B cell (primary cell): ENCODE measurements around the gene PGM5. TPM values are rescaled to one million over a fixed set of nuclear protein-coding genes. Genes with fewer than 3 reads are reported as not detected.

Experiments used
- ATAC-seq: fragments of 200-7000 bp; cut with Tn5 transposase; one replicate; pipeline ENCODE4 v1.10.0; 2021; ENCODE audit warnings: low read depth, mild to moderate bottlenecking, moderate number of reproducible peaks, moderate library complexity
- CTCF ChIA-PET: fragments of 350-600 bp; sonication (Branson Sonifier 250); formaldehyde crosslinking; loops from one replicate; lab custom pipeline; 2021; ENCODE audit warnings: antibody characterized with exemption, inconsistent platforms; lab: Charles Lee
- POLR2A ChIA-PET: fragments of 350-600 bp; sonication (Branson Sonifier 250); formaldehyde crosslinking; loops from one replicate; lab custom pipeline; 2021; ENCODE audit warnings: antibody characterized with exemption; lab: Charles Lee
- DNase-seq: peaks from one replicate; pipeline ENCODE4 v3.0.0; 2013
- H2AFZ ChIP-seq: 2 replicates; pipeline ENCODE4 v1.6.1; 2012; ENCODE audit warnings: mild to moderate bottlenecking, low read depth, low read length; ENCODE audit not compliant: insufficient read depth, poor library complexity, severe bottlenecking
- H3K27ac ChIP-seq, 2 donors: 1 replicate in 1 of 2; 2 replicates in 1 of 2; pipeline ENCODE4 v1.5.1; 2012 to 2013; ENCODE audit warnings: low read length in 2 of 2, mild to moderate bottlenecking in 2 of 2, moderate library complexity in 1 of 2
- H3K27me3 ChIP-seq, 4 experiments: fragments of 200-600 bp in 1 of 4; sonication (generic) in 1 of 4; replicated peaks in 1 of 4; 1 replicate in 2 of 4; 2 replicates in 2 of 4; pipeline versions ENCODE4 v1.6.1 to v1.7.0; 2013 to 2016; ENCODE audit warnings: low read length in 3 of 4, mild to moderate bottlenecking in 2 of 4, mixed read lengths in 1 of 4, moderate library complexity in 1 of 4; ENCODE audit not compliant: insufficient read depth in 4 of 4, control insufficient read depth in 3 of 4; ENCODE audit errors: control extremely low read depth in 1 of 4
- H3K36me3 ChIP-seq, 2 experiments: replicated peaks in 1 of 2; 1 replicate in 1 of 2; 2 replicates in 1 of 2; pipeline versions ENCODE4 v1.6.1 to v1.7.1; 2013; ENCODE audit warnings: low read length in 1 of 2; ENCODE audit not compliant: insufficient read depth in 2 of 2, control insufficient read depth in 1 of 2; ENCODE audit errors: control extremely low read depth in 1 of 2, extremely low read depth in 1 of 2
- H3K4me1 ChIP-seq, 2 donors: fragments of 200-600 bp in 1 of 2; sonication (generic) in 1 of 2; 1 replicate in 1 of 2; 2 replicates in 1 of 2; pipeline versions ENCODE4 v1.5.1 to v1.6.1; 2013 to 2017; ENCODE audit warnings: low read length in 2 of 2; ENCODE audit not compliant: control insufficient read depth in 2 of 2, insufficient read depth in 2 of 2
- H3K4me2 ChIP-seq: replicated peaks from 2 replicates; pipeline ENCODE3; 2012; ENCODE audit warnings: mild to moderate bottlenecking, low read depth, low read length; ENCODE audit not compliant: poor library complexity, severe bottlenecking
- H3K4me3 ChIP-seq, 5 experiments: fragments of 200-600 bp in 1 of 5; sonication (generic) in 1 of 5; 1 replicate in 3 of 5; 2 replicates in 2 of 5; pipeline versions ENCODE4 v1.5.1 to v1.7.0; 2011 to 2016; ENCODE audit warnings: low read length in 4 of 5, mild to moderate bottlenecking in 4 of 5, low read depth in 2 of 5, control low read depth in 1 of 5, moderate library complexity in 1 of 5; ENCODE audit not compliant: insufficient read depth in 1 of 5; ENCODE audit errors: control extremely low read depth in 1 of 5, extremely low read depth in 1 of 5
- H3K79me2 ChIP-seq: fragments of 200-600 bp; sonication (generic); one replicate; pipeline ENCODE4 v1.6.0; 2016; ENCODE audit warnings: low read length; ENCODE audit not compliant: control insufficient read depth, insufficient read depth
- H3K9ac ChIP-seq: fragments of 200-600 bp; sonication (generic); 2 replicates; pipeline ENCODE4 v1.6.1; 2017; ENCODE audit warnings: mild to moderate bottlenecking, low read length, moderate library complexity
- H3K9me3 ChIP-seq, 3 donors: one replicate each; pipeline versions ENCODE4 v1.6.1 to v1.7.1; 2013; ENCODE audit warnings: low read length in 2 of 3; ENCODE audit not compliant: control insufficient read depth in 2 of 3, insufficient read depth in 1 of 3; ENCODE audit errors: control extremely low read depth in 1 of 3
- H4K20me1 ChIP-seq: 2 replicates; pipeline ENCODE4 v1.6.0; 2012; ENCODE audit warnings: mild to moderate bottlenecking, low read length; ENCODE audit not compliant: insufficient read depth, control insufficient read depth, poor library complexity, severe bottlenecking
- H3K27ac Mint-ChIP-seq: one replicate; pipeline ENCODE4 v1.8.0; 2021; ENCODE audit warnings: mixed read lengths
- H3K27me3 Mint-ChIP-seq: one replicate; pipeline ENCODE4 v1.8.0; 2021; ENCODE audit warnings: mixed read lengths
- H3K4me1 Mint-ChIP-seq: one replicate; pipeline ENCODE4 v1.8.0; 2021; ENCODE audit warnings: mixed read lengths
- H3K4me3 Mint-ChIP-seq: one replicate; pipeline ENCODE4 v1.8.0; 2021; ENCODE audit warnings: mixed read lengths
- H3K9me3 Mint-ChIP-seq: one replicate; pipeline ENCODE4 v1.8.0; 2022; ENCODE audit warnings: mixed read lengths; ENCODE audit not compliant: insufficient read depth
- EZH2 ChIP-seq: IDR thresholded peaks from 2 replicates; pipeline ENCODE4 v1.6.1; 2012; ENCODE audit warnings: borderline replicate concordance, low read depth, mild to moderate bottlenecking, moderate library complexity, low read length; ENCODE audit not compliant: insufficient read depth, poor library complexity, severe bottlenecking
- WGBS: methylation state at CpG from one replicate; pipeline ENCODE4 v1.1.5; 2013; ENCODE audit warnings: missing lambda C conversion rate; ENCODE audit not compliant: insufficient coverage; 5-methylcytosine and 5-hydroxymethylcytosine counted together
- intact Hi-C: fragments of 100-400 bp; cut with micrococcal nuclease; formaldehyde crosslinking; loops from one replicate; pipeline ENCODE4 v1.10.0; 2022
- polyA plus RNA-seq: library from polyadenylated mRNA; depleted of rRNA; stranded (reverse); fragments of >200 nt; gene quantifications from 2 replicates; pipeline ENCODE4 v1.2.3, GENCODE V29; 2012
- total RNA-seq, 2 donors: library from RNA; stranded (reverse); fragments of 120-200 nt in 1 of 2; gene quantifications; 1 replicate in 1 of 2; 2 replicates in 1 of 2; pipeline versions ENCODE4 v1.2.3 to v1.2.4, GENCODE V29; 2013 to 2022
- TF ChIP-seq, protein P1 (sequence below): fragments of 200-600 bp; IDR thresholded peaks from one replicate; pipeline ENCODE4 v1.8.0; 2022; ENCODE audit warnings: antibody characterized with exemption, mild to moderate bottlenecking

PGM5 gene
- total and polyA plus RNA-seq, 2 donors (not counting 1 experiment from before 2014, with no cell fraction given): not detected

- WGBS: no CpG with 5 or more reads among the region's 2 CpGs
These were observed 206.1 kb downstream of the PGM5 start for GRCh38 chr9:68562461-68562860.

GRCh38 chr9:68567565-68567964, 211.2 kb downstream of the PGM5 start:
- intact Hi-C loops: loop anchor here (5.0 kb wide), 1 partner anchor 225 kb away; no protein-coding TSS in a partner anchor
- Mint-ChIP-seq H3K27me3 (peaks cover 12% of the 10 kb centered on the region), H3K9me3 (peaks cover 7% of the 10 kb centered on the region), H3K27ac (no peak overlapping the region), H3K4me3 (no peak overlapping the region), H3K4me1 (peaks cover 4% of the 10 kb centered on the region)
- H3K27me3 ChIP-seq: peaks cover 0 to 3% (median 0%) of the 10 kb centered on the region in 4 experiments
- H3K36me3 ChIP-seq: no peaks in the 10 kb centered on the region
- no peaks in the 10 kb centered on the region for H4K20me1 ChIP-seq
- no peak overlapping the region for H3K4me2 ChIP-seq
- WGBS: no CpG with 5 or more reads among the region's 3 CpGs
- no peak overlapping the region for H3K9ac ChIP-seq
- H3K27ac ChIP-seq: no peak overlapping the region
- H3K4me1 ChIP-seq: no peaks in the 10 kb centered on the region
- DNase-seq (no peak), ATAC-seq (no peak)
- no peaks in the 10 kb centered on the region for H3K79me2 ChIP-seq
- CTCF ChIA-PET: interaction anchor here (0.7 to 3.1 kb wide), 25 partner anchors 8 to 624 kb away, joined by 3 to 22 read pairs (median 5); a partner anchor contains a TSS
- TF ChIP-seq, protein P1, sequence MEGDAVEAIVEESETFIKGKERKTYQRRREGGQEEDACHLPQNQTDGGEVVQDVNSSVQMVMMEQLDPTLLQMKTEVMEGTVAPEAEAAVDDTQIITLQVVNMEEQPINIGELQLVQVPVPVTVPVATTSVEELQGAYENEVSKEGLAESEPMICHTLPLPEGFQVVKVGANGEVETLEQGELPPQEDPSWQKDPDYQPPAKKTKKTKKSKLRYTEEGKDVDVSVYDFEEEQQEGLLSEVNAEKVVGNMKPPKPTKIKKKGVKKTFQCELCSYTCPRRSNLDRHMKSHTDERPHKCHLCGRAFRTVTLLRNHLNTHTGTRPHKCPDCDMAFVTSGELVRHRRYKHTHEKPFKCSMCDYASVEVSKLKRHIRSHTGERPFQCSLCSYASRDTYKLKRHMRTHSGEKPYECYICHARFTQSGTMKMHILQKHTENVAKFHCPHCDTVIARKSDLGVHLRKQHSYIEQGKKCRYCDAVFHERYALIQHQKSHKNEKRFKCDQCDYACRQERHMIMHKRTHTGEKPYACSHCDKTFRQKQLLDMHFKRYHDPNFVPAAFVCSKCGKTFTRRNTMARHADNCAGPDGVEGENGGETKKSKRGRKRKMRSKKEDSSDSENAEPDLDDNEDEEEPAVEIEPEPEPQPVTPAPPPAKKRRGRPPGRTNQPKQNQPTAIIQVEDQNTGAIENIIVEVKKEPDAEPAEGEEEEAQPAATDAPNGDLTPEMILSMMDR: no peak
- no peak for TF ChIP-seq EZH2
- no peak overlapping the region for H2AFZ ChIP-seq
- POLR2A ChIA-PET: no interaction called here
- peaks cover 0 to 8% (median 7%) of the 10 kb centered on the region in 3 donors for H3K9me3 ChIP-seq
- H3K4me3 ChIP-seq: no peak overlapping the region

More at GRCh38 chr9:68562461-68562860, 206.1 kb downstream of the PGM5 start:
- no peak overlapping the region for H3K4me3 ChIP-seq
- no peak for ATAC-seq
- no peak overlapping the region for H3K9ac ChIP-seq
- no peak overlapping the region for H3K4me3 Mint-ChIP-seq
- no peak overlapping the region for H3K27ac ChIP-seq
- H3K4me1 Mint-ChIP-seq: peaks cover 18% of the 10 kb centered on the region
- no peaks in the 10 kb centered on the region for H3K36me3 ChIP-seq
- H2AFZ ChIP-seq: no peak overlapping the region
- H3K4me2 ChIP-seq: no peak overlapping the region
- H3K27me3 ChIP-seq: peaks cover 0 to 5% (median 0%) of the 10 kb centered on the region in 4 experiments
- no peak overlapping the region for H3K27ac Mint-ChIP-seq
- no peaks in the 10 kb centered on the region for H4K20me1 ChIP-seq
- POLR2A ChIA-PET: no interaction called here
- no peak for DNase-seq
- TF ChIP-seq EZH2: no peak
- TF ChIP-seq, protein P1: no peak
- no peaks in the 10 kb centered on the region for H3K9me3 ChIP-seq
- H3K9me3 Mint-ChIP-seq: no peaks in the 10 kb centered on the region
- no peaks in the 10 kb centered on the region for H3K79me2 ChIP-seq
- peaks cover 10% of the 10 kb centered on the region for H3K27me3 Mint-ChIP-seq
- intact Hi-C loops: loop anchor here (5.0 kb wide), 1 partner anchor 55 kb away; no protein-coding TSS in a partner anchor
- CTCF ChIA-PET: interaction anchor here (1.0 to 1.6 kb wide), 6 partner anchors 12 to 440 kb away, joined by 3 to 8 read pairs (median 3); partner anchors contain the start of gene TMEM252
- H3K4me1 ChIP-seq: peaks cover 13% of the 10 kb centered on the region in 2 donors
